Astrocyte (in vitro differentiated cells and primary cell): Measurements from ENCODE around the gene VSTM4. TPM values are rescaled to one million over a fixed set of nuclear protein-coding genes. Genes with fewer than 3 reads are reported as not detected.

Experiments used
- DNase-seq: peaks from one replicate; pipeline ENCODE4 v3.0.0-alpha.2; 2010; ENCODE audit warnings: low read depth
- FAIRE-seq: peaks from 2 replicates; lab custom pipeline; 2011; peaks lifted over from hg19 to GRCh38; lab: Jason Lieb, UNC
- H2AFZ ChIP-seq: 2 replicates; pipeline ENCODE4 v1.6.0; 2012; ENCODE audit warnings: low read depth, low read length, inconsistent platforms
- H3K27ac ChIP-seq: 2 replicates; pipeline ENCODE4 v1.5.1; 2011; ENCODE audit warnings: low read depth, low read length, inconsistent platforms
- H3K27me3 ChIP-seq: 2 replicates; pipeline ENCODE4 v1.6.0; 2011; ENCODE audit warnings: low read length, inconsistent platforms; ENCODE audit not compliant: insufficient read depth
- H3K36me3 ChIP-seq: 2 replicates; pipeline ENCODE4 v1.5.1; 2011; ENCODE audit warnings: low read length, inconsistent platforms; ENCODE audit not compliant: insufficient read depth
- H3K4me1 ChIP-seq: 2 replicates; pipeline ENCODE4 v1.5.1; 2011; ENCODE audit warnings: low read length, inconsistent platforms; ENCODE audit not compliant: insufficient read depth
- H3K4me2 ChIP-seq: 2 replicates; pipeline ENCODE4 v1.6.0; 2012; ENCODE audit warnings: low read length, inconsistent platforms
- H3K4me3 ChIP-seq: 2 replicates; pipeline ENCODE4 v1.5.1; 2011; ENCODE audit warnings: low read depth, mild to moderate bottlenecking, low read length, inconsistent platforms; ENCODE audit not compliant: insufficient read depth
- H3K79me2 ChIP-seq: 2 replicates; pipeline ENCODE4 v1.6.0; 2012; ENCODE audit warnings: mild to moderate bottlenecking, low read length, inconsistent platforms; ENCODE audit not compliant: insufficient read depth
- H3K9ac ChIP-seq: 2 replicates; pipeline ENCODE4 v1.6.0; 2012; ENCODE audit warnings: mild to moderate bottlenecking, low read length, inconsistent platforms
- H3K9me3 ChIP-seq: 2 replicates; pipeline ENCODE4 v1.5.1; 2012; ENCODE audit warnings: low read depth, mild to moderate bottlenecking, low read length, inconsistent platforms; ENCODE audit not compliant: insufficient read depth
- H4K20me1 ChIP-seq: 2 replicates; pipeline ENCODE4 v1.6.0; 2012; ENCODE audit warnings: low read length, inconsistent platforms; ENCODE audit not compliant: insufficient read depth
- H3K27ac Mint-ChIP-seq: one replicate; pipeline ENCODE4 v1.8.0; 2021; ENCODE audit warnings: mild to moderate bottlenecking, mixed read lengths; ENCODE audit not compliant: unreplicated experiment
- H3K27me3 Mint-ChIP-seq: one replicate; pipeline ENCODE4 v1.8.0; 2021; ENCODE audit warnings: low read depth, mixed read lengths; ENCODE audit not compliant: unreplicated experiment
- H3K36me3 Mint-ChIP-seq: one replicate; pipeline ENCODE4 v1.8.0; 2021; ENCODE audit warnings: low read depth, mixed read lengths; ENCODE audit not compliant: unreplicated experiment
- H3K4me1 Mint-ChIP-seq: one replicate; pipeline ENCODE4 v1.8.0; 2021; ENCODE audit warnings: low read depth, mixed read lengths; ENCODE audit not compliant: unreplicated experiment
- H3K4me3 Mint-ChIP-seq: one replicate; pipeline ENCODE4 v1.8.0; 2021; ENCODE audit warnings: mild to moderate bottlenecking, moderate library complexity, mixed read lengths; ENCODE audit not compliant: unreplicated experiment
- H3K9me3 Mint-ChIP-seq: one replicate; pipeline ENCODE4 v1.8.0; 2021; ENCODE audit warnings: mild to moderate bottlenecking, mixed read lengths; ENCODE audit not compliant: unreplicated experiment
- EZH2 ChIP-seq: IDR thresholded peaks from 2 replicates; pipeline ENCODE4 v1.6.1; 2012; ENCODE audit warnings: mild to moderate bottlenecking, low read length, inconsistent platforms; ENCODE audit not compliant: insufficient read depth
- total RNA-seq: library from RNA; stranded (reverse); gene quantifications from 2 replicates; pipeline ENCODE4 v1.2.1, GENCODE V29; 2021
- TF ChIP-seq, protein P1 (sequence below): IDR thresholded peaks from 2 replicates; pipeline ENCODE4 v1.5.1; 2011; ENCODE audit warnings: low read depth, mild to moderate bottlenecking, inconsistent platforms, low read length, moderate library complexity; ENCODE audit not compliant: insufficient read depth

Gene VSTM4
- total RNA-seq, 1 donor from 2014 or later: 1.1 TPM

DNA sequence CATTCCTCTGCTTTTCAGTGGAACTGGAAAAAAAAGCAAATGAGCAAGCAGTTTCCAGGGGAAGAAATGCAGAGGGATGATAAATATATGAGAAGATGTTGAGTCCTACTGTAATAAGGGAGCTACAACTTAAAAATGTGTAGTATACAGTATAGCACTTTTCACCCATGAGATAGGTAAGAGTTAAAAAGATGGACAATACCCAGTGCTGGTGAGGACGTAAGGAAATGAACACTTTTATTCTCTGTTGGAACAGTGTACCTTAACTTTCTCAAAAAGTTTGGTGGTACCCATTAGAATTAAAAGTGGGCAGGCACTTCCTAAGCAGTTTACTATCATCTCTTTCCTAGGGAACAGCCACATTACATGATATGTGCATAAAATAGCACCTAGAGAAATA lies 21.2 kb upstream of the VSTM4 start:
- no peak overlapping the region for H3K4me3 Mint-ChIP-seq
- Histone ChIP-seq H3K79me2 (no peaks in the 10 kb centered on the region), H3K27me3 (no peaks in the 10 kb centered on the region), H3K4me1 (peaks cover 40% of the 10 kb centered on the region), H3K36me3 (no peaks in the 10 kb centered on the region), H3K9me3 (no peaks in the 10 kb centered on the region), H3K4me3 (no peak overlapping the region), H2AFZ (no peak overlapping the region), H3K4me2 (no peak overlapping the region), H3K9ac (no peak overlapping the region), H4K20me1 (no peaks in the 10 kb centered on the region), H3K27ac (no peak overlapping the region)
- H3K9me3 Mint-ChIP-seq: no peaks in the 10 kb centered on the region
- no peaks in the 10 kb centered on the region for H3K36me3 Mint-ChIP-seq
- H3K27ac Mint-ChIP-seq: no peak overlapping the region
- no peak for DNase-seq
- peaks cover 26% of the 10 kb centered on the region for H3K4me1 Mint-ChIP-seq
- no peak for TF ChIP-seq EZH2
- TF ChIP-seq, protein P1, sequence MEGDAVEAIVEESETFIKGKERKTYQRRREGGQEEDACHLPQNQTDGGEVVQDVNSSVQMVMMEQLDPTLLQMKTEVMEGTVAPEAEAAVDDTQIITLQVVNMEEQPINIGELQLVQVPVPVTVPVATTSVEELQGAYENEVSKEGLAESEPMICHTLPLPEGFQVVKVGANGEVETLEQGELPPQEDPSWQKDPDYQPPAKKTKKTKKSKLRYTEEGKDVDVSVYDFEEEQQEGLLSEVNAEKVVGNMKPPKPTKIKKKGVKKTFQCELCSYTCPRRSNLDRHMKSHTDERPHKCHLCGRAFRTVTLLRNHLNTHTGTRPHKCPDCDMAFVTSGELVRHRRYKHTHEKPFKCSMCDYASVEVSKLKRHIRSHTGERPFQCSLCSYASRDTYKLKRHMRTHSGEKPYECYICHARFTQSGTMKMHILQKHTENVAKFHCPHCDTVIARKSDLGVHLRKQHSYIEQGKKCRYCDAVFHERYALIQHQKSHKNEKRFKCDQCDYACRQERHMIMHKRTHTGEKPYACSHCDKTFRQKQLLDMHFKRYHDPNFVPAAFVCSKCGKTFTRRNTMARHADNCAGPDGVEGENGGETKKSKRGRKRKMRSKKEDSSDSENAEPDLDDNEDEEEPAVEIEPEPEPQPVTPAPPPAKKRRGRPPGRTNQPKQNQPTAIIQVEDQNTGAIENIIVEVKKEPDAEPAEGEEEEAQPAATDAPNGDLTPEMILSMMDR: no peak
- no peak for FAIRE-seq
- H3K27me3 Mint-ChIP-seq: peaks cover 7% of the 10 kb centered on the region

DNA sequence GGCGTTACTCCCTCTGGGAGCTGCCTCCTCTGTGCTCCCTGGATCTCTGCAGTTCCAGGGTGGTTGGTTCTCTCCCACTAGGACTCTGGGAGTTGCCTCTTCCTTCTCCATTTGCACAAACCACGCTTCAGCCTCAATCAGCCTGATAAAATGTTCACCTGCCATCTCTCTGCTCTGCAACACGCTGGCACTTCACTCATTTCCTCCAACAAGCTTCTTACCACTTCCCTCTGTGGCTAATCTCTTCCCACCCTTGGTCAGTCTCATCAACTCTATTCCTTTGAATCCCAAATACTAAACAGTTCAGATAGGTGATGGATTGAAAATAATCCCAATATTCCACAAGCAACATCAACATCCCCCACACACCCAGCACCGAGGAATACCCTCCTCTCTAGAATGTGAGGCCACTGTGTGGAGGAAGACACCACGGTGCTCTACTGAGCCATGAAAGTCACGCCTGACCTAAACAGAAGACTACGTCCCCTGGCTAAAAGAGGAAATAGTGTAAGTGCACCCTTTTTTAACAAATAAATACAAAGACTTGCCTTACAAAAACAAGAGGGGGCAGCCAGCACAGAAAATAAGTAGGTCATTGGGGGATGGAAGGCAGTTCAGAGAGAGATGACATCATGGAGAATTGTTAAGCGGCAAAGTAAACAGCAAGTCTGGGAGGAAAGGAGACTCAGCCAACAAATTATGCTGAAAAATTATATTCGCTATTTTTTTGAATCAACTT lies 20.4 kb upstream of the VSTM4 start:
- H3K4me1 ChIP-seq: peaks cover 34% of the 10 kb centered on the region
- DNase-seq: no peak
- H3K27ac ChIP-seq: no peak overlapping the region
- no peaks in the 10 kb centered on the region for H3K9me3 ChIP-seq
- Mint-ChIP-seq H3K4me3 (no peak overlapping the region), H3K36me3 (peaks cover under 1% of the 10 kb centered on the region), H3K27me3 (peaks cover 14% of the 10 kb centered on the region), H3K4me1 (peaks cover 24% of the 10 kb centered on the region), H3K9me3 (no peaks in the 10 kb centered on the region), H3K27ac (peak overlapping the region; percentile 36)
- no peak overlapping the region for H2AFZ ChIP-seq
- no peaks in the 10 kb centered on the region for H3K27me3 ChIP-seq
- H3K9ac ChIP-seq: no peak overlapping the region
- no peaks in the 10 kb centered on the region for H3K79me2 ChIP-seq
- peak overlapping the region; percentile 32 for H3K4me2 ChIP-seq
- H3K36me3 ChIP-seq: no peaks in the 10 kb centered on the region
- TF ChIP-seq, protein P1: no peak
- no peak for TF ChIP-seq EZH2
- FAIRE-seq: no peak
- no peak overlapping the region for H3K4me3 ChIP-seq
- H4K20me1 ChIP-seq: no peaks in the 10 kb centered on the region

DNA sequence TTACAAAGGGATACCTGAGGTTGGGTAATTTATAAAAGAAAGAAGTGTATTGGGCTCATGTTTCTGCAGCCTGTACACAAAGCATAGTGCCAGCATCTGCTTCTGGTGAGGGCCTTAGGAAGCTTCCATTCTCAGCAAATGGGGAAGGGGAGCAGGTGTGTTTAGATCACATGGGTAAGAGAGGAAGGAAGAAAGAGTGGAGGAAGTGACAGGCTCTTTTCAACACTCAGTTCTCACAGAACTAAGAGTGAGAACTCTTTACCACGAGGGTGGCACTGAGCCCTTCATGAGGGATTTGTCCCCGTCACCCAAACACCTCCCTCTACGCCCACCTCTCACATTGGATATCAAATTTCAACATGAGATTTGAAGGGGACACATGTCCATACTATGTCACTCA lies 19.0 kb upstream of the VSTM4 start:
- Histone ChIP-seq H3K36me3 (no peaks in the 10 kb centered on the region), H3K9me3 (no peaks in the 10 kb centered on the region), H4K20me1 (no peaks in the 10 kb centered on the region), H3K79me2 (no peaks in the 10 kb centered on the region), H2AFZ (no peak overlapping the region), H3K27me3 (peaks cover 2% of the 10 kb centered on the region), H3K4me2 (no peak overlapping the region), H3K4me3 (no peak overlapping the region), H3K4me1 (peaks cover 21% of the 10 kb centered on the region), H3K9ac (no peak overlapping the region), H3K27ac (no peak overlapping the region)
- Mint-ChIP-seq H3K36me3 (peaks cover 2% of the 10 kb centered on the region), H3K27me3 (peaks cover 16% of the 10 kb centered on the region), H3K9me3 (no peaks in the 10 kb centered on the region), H3K4me3 (no peak overlapping the region), H3K27ac (no peak overlapping the region), H3K4me1 (peaks cover 14% of the 10 kb centered on the region)
- DNase-seq: no peak
- TF ChIP-seq, protein P1: no peak
- no peak for TF ChIP-seq EZH2
- no peak for FAIRE-seq
